Amygdala (tissue), 56 donors: ENCODE data around the gene SLC29A2.
"Not testable (repeated sequence)": the region's sequence is repeated elsewhere in the genome, so short reads cannot be mapped to it uniquely, and the experiment has no call there.

Experiments
- DNase-seq, 56 donors: peaks; one replicate each; lab custom pipeline; 2025; lab: John Stamatoyannopoulos, UW

The SLC29A2 gene

GRCh38 chr11:66386171-66387069 is 14.9 kb upstream of the SLC29A2 start:
- peak in 50 of 56 donors; percentile 20 to 92 (median 58) for DNase-seq

- not testable (repeated sequence) for DNase-seq
Measured at GRCh38 chr11:66384316-66384715, 12.8 kb upstream of the SLC29A2 start.

- DNase-seq = not testable (repeated sequence)
Measured at GRCh38 chr11:66380264-66380663, 8.7 kb upstream of the SLC29A2 start.

- DNase-seq = not testable (repeated sequence)
Measured at GRCh38 chr11:66373690-66374287, 2.2 kb upstream of the SLC29A2 start.

GRCh38 chr11:66373265-66373664 is 1.7 kb upstream of the SLC29A2 start:
- DNase-seq = peak in 7 of 56 donors; percentile 16 to 35 (median 27)

- DNase-seq = no peak
Measured at GRCh38 chr11:66369073-66369894, 2.3 kb downstream of the SLC29A2 start.

GRCh38 chr11:66368484-66368883 is 3.1 kb downstream of the SLC29A2 start:
- DNase-seq = no peak

GRCh38 chr11:66367561-66368312 is 3.8 kb downstream of the SLC29A2 start:
- no peak for DNase-seq

GRCh38 chr11:66366844-66367477 is 4.6 kb downstream of the SLC29A2 start:
- no peak for DNase-seq

- DNase-seq = no peak
Measured at GRCh38 chr11:66365711-66366619, 5.6 kb downstream of the SLC29A2 start.

- no peak for DNase-seq
Measured at GRCh38 chr11:66365166-66365565, 6.4 kb downstream of the SLC29A2 start.

- DNase-seq = peak in 3 of 56 donors; percentile 11 to 35 (median 18)
Measured at GRCh38 chr11:66363805-66364535, 7.6 kb downstream of the SLC29A2 start.

- DNase-seq = no peak
Measured at GRCh38 chr11:66363187-66363601, 8.4 kb downstream of the SLC29A2 start.

- DNase-seq = no peak
Measured at GRCh38 chr11:66362481-66363147, 8.9 kb downstream of the SLC29A2 start.

GRCh38 chr11:66361502-66361941 is 10.0 kb downstream of the SLC29A2 start:
- DNase-seq = no peak

GRCh38 chr11:66360406-66361073 is 11.0 kb downstream of the SLC29A2 start:
- no peak for DNase-seq

GRCh38 chr11:66359662-66360087 is 11.9 kb downstream of the SLC29A2 start:
- no peak for DNase-seq
